Osteoblast (primary cell): ENCODE results near the gene MEOX1. TPM values are rescaled to one million over a fixed set of nuclear protein-coding genes. Genes with fewer than 3 reads are reported as not detected.
"Not testable (repeated sequence)": the region's sequence is repeated elsewhere in the genome, so short reads cannot be mapped to it uniquely, and the experiment has no call there.

Experiments used
- DNase-seq: peaks from one replicate; pipeline ENCODE4 v3.0.0; 2011; ENCODE audit warnings: low spot score, mixed read lengths; ENCODE audit not compliant: insufficient read length; ENCODE audit errors: missing footprints
- H2AFZ ChIP-seq: 2 replicates; pipeline ENCODE4 v1.6.0; 2011; ENCODE audit warnings: mild to moderate bottlenecking, low read length
- H3K27ac ChIP-seq: 2 replicates; pipeline ENCODE4 v1.5.1; 2011; ENCODE audit warnings: mild to moderate bottlenecking, low read depth, low read length, moderate library complexity
- H3K27me3 ChIP-seq: 2 replicates; pipeline ENCODE4 v1.6.0; 2012; ENCODE audit warnings: mild to moderate bottlenecking, control low read depth, inconsistent platforms, low read length, moderate library complexity; ENCODE audit not compliant: insufficient read depth
- H3K36me3 ChIP-seq: 2 replicates; pipeline ENCODE4 v1.5.1; 2011; ENCODE audit warnings: mild to moderate bottlenecking, low read length, control low read depth, moderate library complexity; ENCODE audit not compliant: insufficient read depth
- H3K4me1 ChIP-seq: 2 replicates; pipeline ENCODE4 v1.5.1; 2011; ENCODE audit warnings: mild to moderate bottlenecking, low read length, control low read depth, moderate library complexity; ENCODE audit not compliant: insufficient read depth
- H3K4me2 ChIP-seq: 2 replicates; pipeline ENCODE4 v1.6.0; 2011; ENCODE audit warnings: mild to moderate bottlenecking, low read length; ENCODE audit not compliant: insufficient read depth
- H3K4me3 ChIP-seq: fragments of 200-600 bp; sonication (generic); 3 replicates; pipeline ENCODE4 v1.5.1; 2012; ENCODE audit warnings: mild to moderate bottlenecking, low read length, inconsistent platforms; ENCODE audit not compliant: insufficient read depth
- H3K79me2 ChIP-seq: 2 replicates; pipeline ENCODE4 v1.6.0; 2012; ENCODE audit warnings: mild to moderate bottlenecking, low read length, control low read depth, inconsistent platforms; ENCODE audit not compliant: insufficient read depth
- H3K9me3 ChIP-seq: 2 replicates; pipeline ENCODE4 v1.5.1; 2011; ENCODE audit warnings: low read depth, low read length, control low read depth
- H4K20me1 ChIP-seq: 2 replicates; pipeline ENCODE4 v1.6.0; 2012; ENCODE audit warnings: mild to moderate bottlenecking, low read length, control low read depth; ENCODE audit not compliant: insufficient read depth
- CTCF ChIP-seq: IDR thresholded peaks from 2 replicates; pipeline ENCODE4 v1.5.1; 2011; ENCODE audit warnings: mild to moderate bottlenecking, low read depth, low read length, moderate library complexity; ENCODE audit errors: extremely low read depth
- total RNA-seq: library from RNA; depleted of rRNA; stranded (reverse); fragments of >200 nt; gene quantifications from 2 replicates; pipeline ENCODE4 v1.2.3, GENCODE V29; 2012

MEOX1 gene
- total RNA-seq, 1 donor, result under 0.01 TPM

- Histone ChIP-seq H3K27ac (no peak overlapping the region), H3K9me3 (no peaks in the 10 kb centered on the region), H3K4me3 (no peak overlapping the region), H3K27me3 (peaks cover 6% of the 10 kb centered on the region), H2AFZ (peak overlapping the region; percentile 35), H3K36me3 (no peaks in the 10 kb centered on the region), H3K79me2 (no peaks in the 10 kb centered on the region), H3K4me2 (no peak overlapping the region), H3K4me1 (peaks cover 2% of the 10 kb centered on the region), H4K20me1 (no peaks in the 10 kb centered on the region)
- no peak for TF ChIP-seq CTCF
- no peak for DNase-seq
Measured at GRCh38 chr17:43609613-43610385, 51.9 kb downstream of the MEOX1 start.

GRCh38 chr17:43608313-43608712 is 53.4 kb downstream of the MEOX1 start:
- Histone ChIP-seq H3K27ac (no peak overlapping the region), H3K4me3 (no peak overlapping the region), H3K27me3 (peaks cover 10% of the 10 kb centered on the region), H3K4me1 (peaks cover 2% of the 10 kb centered on the region), H3K4me2 (no peak overlapping the region), H4K20me1 (no peaks in the 10 kb centered on the region), H3K36me3 (no peaks in the 10 kb centered on the region), H2AFZ (no peak overlapping the region), H3K9me3 (no peaks in the 10 kb centered on the region), H3K79me2 (no peaks in the 10 kb centered on the region)
- no peak for DNase-seq
- no peak for TF ChIP-seq CTCF

GRCh38 chr17:43604549-43604948 is 57.2 kb downstream of the MEOX1 start:
- Histone ChIP-seq H3K4me1 (peaks cover 15% of the 10 kb centered on the region), H3K27ac (no peak overlapping the region), H3K4me2 (no peak overlapping the region), H3K27me3 (peaks cover 7% of the 10 kb centered on the region), H3K36me3 (no peaks in the 10 kb centered on the region), H2AFZ (no peak overlapping the region), H4K20me1 (no peaks in the 10 kb centered on the region), H3K79me2 (no peaks in the 10 kb centered on the region), H3K4me3 (no peak overlapping the region), H3K9me3 (no peaks in the 10 kb centered on the region)
- no peak for TF ChIP-seq CTCF
- DNase-seq, result no peak

- H3K4me2 ChIP-seq, result no peak overlapping the region
- TF ChIP-seq CTCF, result no peak
- H3K4me3 ChIP-seq, result no peak overlapping the region
- H3K4me1 ChIP-seq, result peaks cover 13% of the 10 kb centered on the region
- no peaks in the 10 kb centered on the region for H3K36me3 ChIP-seq
- H4K20me1 ChIP-seq, result no peaks in the 10 kb centered on the region
- no peak overlapping the region for H2AFZ ChIP-seq
- H3K27me3 ChIP-seq, result peaks cover 7% of the 10 kb centered on the region
- H3K27ac ChIP-seq, result no peak overlapping the region
- no peak for DNase-seq
- no peaks in the 10 kb centered on the region for H3K79me2 ChIP-seq
- no peaks in the 10 kb centered on the region for H3K9me3 ChIP-seq
Measured at GRCh38 chr17:43603321-43603720, 58.4 kb downstream of the MEOX1 start.

GRCh38 chr17:43602556-43602955 is 59.2 kb downstream of the MEOX1 start:
- not testable (repeated sequence) for H3K27me3 ChIP-seq, H3K79me2 ChIP-seq, DNase-seq, H3K4me3 ChIP-seq, H4K20me1 ChIP-seq, H3K9me3 ChIP-seq, H2AFZ ChIP-seq, H3K36me3 ChIP-seq, H3K27ac ChIP-seq, H3K4me2 ChIP-seq
- peaks cover 13% of the 10 kb centered on the region for H3K4me1 ChIP-seq
